ENCODE data around the gene BAHCC1. TPM values are rescaled to one million over a fixed set of nuclear protein-coding genes. Genes with fewer than 3 reads are reported as not detected.
A peak's percentile ranks its signal among the peaks of the same experiment; 100 is the strongest.

Gene BAHCC1
- total and polyA plus RNA-seq, 9 of the 15 experiments (the other 6 are each of a cell fraction or from before 2014, with no cell fraction given), result 0.14 to 26.9 (median 5.0) TPM

DNA sequence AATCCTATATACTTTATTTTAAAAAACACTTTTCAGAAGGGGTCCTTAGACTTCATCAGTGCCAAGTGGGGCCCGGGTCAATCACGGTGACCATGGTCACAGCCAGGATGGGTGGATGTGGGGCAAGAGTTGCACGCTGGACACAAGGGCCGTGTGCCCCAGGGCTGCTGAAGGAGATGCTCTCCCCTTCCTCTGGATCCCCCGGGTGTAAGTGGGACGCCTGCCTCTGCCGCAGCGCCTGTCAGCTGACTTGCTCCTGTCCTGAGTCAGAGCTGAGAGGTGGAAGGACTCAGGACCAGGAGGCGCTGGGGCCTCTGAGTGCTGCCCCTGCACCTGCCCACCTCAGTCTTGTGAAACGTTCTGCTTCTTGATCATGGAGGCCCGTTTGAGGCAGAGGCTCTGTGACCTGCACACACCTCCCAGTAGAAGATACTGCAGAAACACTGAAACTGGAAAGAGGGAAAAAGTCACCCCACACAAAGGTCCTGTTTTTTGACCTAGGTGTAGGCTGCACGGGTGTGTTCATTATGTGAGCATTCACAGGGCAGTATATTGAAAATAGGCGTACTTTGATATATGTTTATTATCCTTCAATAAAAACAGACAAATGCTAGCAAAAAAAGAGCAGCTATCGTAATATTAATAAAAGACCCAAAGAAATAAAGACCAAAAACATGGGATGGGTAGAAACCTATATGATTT lies 40.9 kb upstream of the BAHCC1 start:
- intact Hi-C loops (cut with micrococcal nuclease), result no loop called here
- H3K4me1 ChIP-seq (replicated peaks in 1 of 2; ENCODE audit: control insufficient read depth in 2 of 2, insufficient read depth in 2 of 2, low read length in 2 of 2), result peaks cover 22 to 25% of the 10 kb centered on the region in 2 experiments
- FAIRE-seq, result no peak

More for the DNA sequence above, 40.9 kb upstream of the BAHCC1 start:
- H3K4me3 ChIP-seq, result no peak overlapping the region
- H3K27me3 ChIP-seq (ENCODE audit: control insufficient read depth in 2 of 2, insufficient read depth in 2 of 2, low read length in 2 of 2), result no peaks in the 10 kb centered on the region
- CTCF ChIA-PET (ENCODE audit: low intra/inter-chr PET ratio), result interaction anchor here (0.6 kb wide), 1 partner anchor 45 kb away, joined by 4 read pairs; no protein-coding TSS in a partner anchor
- POLR2A ChIA-PET, result interaction anchor here (1.0 to 1.3 kb wide), 2 partner anchors 20 to 41 kb away, joined by 3 to 4 read pairs; partner anchors contain the start of gene BAHCC1
- no TSS peak for BruUV-seq (replicated peaks)
- no peaks in the 10 kb centered on the region for H4K20me1 ChIP-seq (replicated peaks; ENCODE audit: control insufficient read depth, insufficient read depth, low read length)
- peak overlapping the region; percentile 28; the same call in 1 of the 2 replicates for H3K4me2 ChIP-seq (ENCODE audit: insufficient read depth, low read length)
- no peaks in the 10 kb centered on the region for H3K79me2 ChIP-seq (ENCODE audit: control insufficient read depth, insufficient read depth, low read length)
- ATAC-seq, result no peak
- H3K27ac ChIP-seq (ENCODE audit: extremely low read depth, low read depth, low read length), result no peak overlapping the region
- no peaks in the 10 kb centered on the region for H3K9me3 ChIP-seq (replicated peaks; ENCODE audit: control insufficient read depth, insufficient read depth, low read depth, low read length)
- H3K36me3 ChIP-seq (ENCODE audit: control insufficient read depth, insufficient read depth, low read length), result no peaks in the 10 kb centered on the region
- in situ Hi-C loops (cut with MboI), result no loop called here
- DNase-seq (ENCODE audit: extremely low read depth in 1 of 4, low spot score in 3 of 4), result no peak
- peak overlapping the region; percentile 61 for H2AFZ ChIP-seq (ENCODE audit: low read depth, low read length)
- peak overlapping the region; percentile 0 to 82; a peak in 2 of 4 replicates for H3K9ac ChIP-seq (ENCODE audit: insufficient read depth in 1 of 2, low read depth in 2 of 2, low read length in 2 of 2)
- 50% methylated on average over 14 of the region's 14 CpGs for WGBS (ENCODE audit: insufficient coverage, low coverage, missing lambda C conversion rate)
- TF ChIP-seq, protein P1, sequence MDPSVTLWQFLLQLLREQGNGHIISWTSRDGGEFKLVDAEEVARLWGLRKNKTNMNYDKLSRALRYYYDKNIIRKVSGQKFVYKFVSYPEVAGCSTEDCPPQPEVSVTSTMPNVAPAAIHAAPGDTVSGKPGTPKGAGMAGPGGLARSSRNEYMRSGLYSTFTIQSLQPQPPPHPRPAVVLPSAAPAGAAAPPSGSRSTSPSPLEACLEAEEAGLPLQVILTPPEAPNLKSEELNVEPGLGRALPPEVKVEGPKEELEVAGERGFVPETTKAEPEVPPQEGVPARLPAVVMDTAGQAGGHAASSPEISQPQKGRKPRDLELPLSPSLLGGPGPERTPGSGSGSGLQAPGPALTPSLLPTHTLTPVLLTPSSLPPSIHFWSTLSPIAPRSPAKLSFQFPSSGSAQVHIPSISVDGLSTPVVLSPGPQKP (CRISPR knock-in tag; IDR thresholded peaks at IDR 0.05), result no peak
- TF ChIP-seq FOXP1 (CRISPR knock-in tag; IDR thresholded peaks at IDR 0.05) (no peak), ZNF316 (IDR thresholded peaks at IDR 0.05) (no peak), ZKSCAN1 (IDR thresholded peaks at IDR 0.05; ENCODE audit: low read depth, low read length) (no peak), ZFP30 (CRISPR knock-in tag; IDR thresholded peaks at IDR 0.05; ENCODE audit: borderline replicate concordance) (no peak), ZKSCAN3 (CRISPR knock-in tag; IDR thresholded peaks at IDR 0.05) (no peak), ZNF518B (CRISPR knock-in tag; IDR thresholded peaks at IDR 0.05) (no peak), KAT7 (CRISPR knock-in tag; IDR thresholded peaks at IDR 0.05; ENCODE audit: borderline replicate concordance) (no peak), MBD2 (IDR thresholded peaks at IDR 0.05; ENCODE audit: borderline replicate concordance, low read depth) (no peak), ZNF41 (CRISPR knock-in tag; conservative IDR thresholded peaks at IDR 0.05) (no peak), RBM39 (optimal IDR thresholded peaks at IDR 0.05; ENCODE audit: low read depth, low read length) (no peak), ZNF431 (CRISPR knock-in tag; IDR thresholded peaks at IDR 0.05) (no peak), NCOA4 (IDR thresholded peaks at IDR 0.05; ENCODE audit: partially characterized antibody) (no peak)
- H3K9me1 ChIP-seq (ENCODE audit: control insufficient read depth, insufficient read depth, low read length), result no peaks in the 10 kb centered on the region
